ENCODE data around the gene ZNF827. TPM values are rescaled to one million over a fixed set of nuclear protein-coding genes. Genes with fewer than 3 reads are reported as not detected.

Gene ZNF827
- total and polyA plus RNA-seq, 10 donors: 3.3 to 31.6 (median 16.1) TPM

DNA sequence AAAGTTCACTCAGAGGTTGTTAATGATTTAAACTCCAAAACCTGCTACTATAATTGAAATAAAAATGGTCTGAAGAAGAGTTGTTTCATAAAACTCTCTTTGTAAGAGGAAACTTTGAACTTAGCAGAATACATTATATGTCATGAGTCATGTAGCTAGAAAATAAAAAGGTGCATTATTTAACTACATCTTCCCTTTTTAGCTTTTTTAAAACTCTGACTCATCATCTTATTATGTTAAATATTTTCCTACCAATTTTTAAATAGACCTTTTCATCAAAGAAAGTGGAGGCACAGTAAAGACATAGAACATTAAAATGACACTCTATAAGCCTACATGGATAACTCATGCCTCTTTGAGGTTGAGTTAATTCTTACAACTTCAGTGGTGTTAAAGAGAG lies 1.2 kb upstream of the ZNF827 start:
- H3K9me3 ChIP-seq: no peaks in the 10 kb centered on the region
- H3K27ac ChIP-seq: no peak overlapping the region
- DNase-seq: no peak
- TF ChIP-seq POLR2A (IDR thresholded peaks at IDR 0.05) (no peak), CTCF (IDR thresholded peaks at IDR 0.05 in 8 of 11, conservative IDR thresholded peaks at IDR 0.05 in 3 of 11) (no peak), POLR2AphosphoS5 (IDR thresholded peaks at IDR 0.05) (no peak)
- peaks cover 0 to 21% (median 0%) of the 10 kb centered on the region in 7 donors for H3K27me3 ChIP-seq (replicated peaks in 1 of 7)
- no peaks in the 10 kb centered on the region for H3K36me3 ChIP-seq
- intact Hi-C loops (cut with DNase I; ENCODE audit: low total_unique reads): no loop called here
- peaks cover 3 to 35% (median 11%) of the 10 kb centered on the region in 6 donors for H3K4me1 ChIP-seq
- H3K4me3 ChIP-seq: no peak overlapping the region

DNA sequence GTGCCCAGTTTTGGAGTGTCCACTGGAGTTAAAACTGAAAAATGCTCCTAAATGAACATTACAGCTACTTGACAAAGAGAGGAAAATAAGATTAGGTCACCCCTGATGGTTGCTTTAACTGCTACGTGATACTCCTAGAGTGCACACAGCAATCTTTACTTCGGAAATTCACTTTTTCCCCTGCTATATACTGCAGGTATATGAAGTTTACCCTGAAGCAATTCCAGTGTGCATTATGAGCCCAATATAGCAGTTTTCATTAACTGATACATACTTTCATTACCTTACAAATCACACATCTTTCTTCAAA lies 773 bp upstream of the ZNF827 start:
- no peaks in the 10 kb centered on the region for H3K36me3 ChIP-seq
- peaks cover 4 to 40% (median 15%) of the 10 kb centered on the region in 6 donors for H3K4me1 ChIP-seq
- DNase-seq: no peak
- peaks cover 0 to 21% (median 0%) of the 10 kb centered on the region in 7 donors for H3K27me3 ChIP-seq (replicated peaks in 1 of 7)
- TF ChIP-seq POLR2A (IDR thresholded peaks at IDR 0.05) (no peak), POLR2AphosphoS5 (IDR thresholded peaks at IDR 0.05) (no peak), CTCF (IDR thresholded peaks at IDR 0.05 in 8 of 11, conservative IDR thresholded peaks at IDR 0.05 in 3 of 11) (no peak)
- H3K4me3 ChIP-seq: no peak overlapping the region
- H3K9me3 ChIP-seq: no peaks in the 10 kb centered on the region
- WGBS, 5 donors: 66 to 71% (median 67%) methylated on average over 2 of the region's 2 CpGs
- intact Hi-C loops (cut with DNase I; ENCODE audit: low total_unique reads): no loop called here
- H3K27ac ChIP-seq: no peak overlapping the region

DNA sequence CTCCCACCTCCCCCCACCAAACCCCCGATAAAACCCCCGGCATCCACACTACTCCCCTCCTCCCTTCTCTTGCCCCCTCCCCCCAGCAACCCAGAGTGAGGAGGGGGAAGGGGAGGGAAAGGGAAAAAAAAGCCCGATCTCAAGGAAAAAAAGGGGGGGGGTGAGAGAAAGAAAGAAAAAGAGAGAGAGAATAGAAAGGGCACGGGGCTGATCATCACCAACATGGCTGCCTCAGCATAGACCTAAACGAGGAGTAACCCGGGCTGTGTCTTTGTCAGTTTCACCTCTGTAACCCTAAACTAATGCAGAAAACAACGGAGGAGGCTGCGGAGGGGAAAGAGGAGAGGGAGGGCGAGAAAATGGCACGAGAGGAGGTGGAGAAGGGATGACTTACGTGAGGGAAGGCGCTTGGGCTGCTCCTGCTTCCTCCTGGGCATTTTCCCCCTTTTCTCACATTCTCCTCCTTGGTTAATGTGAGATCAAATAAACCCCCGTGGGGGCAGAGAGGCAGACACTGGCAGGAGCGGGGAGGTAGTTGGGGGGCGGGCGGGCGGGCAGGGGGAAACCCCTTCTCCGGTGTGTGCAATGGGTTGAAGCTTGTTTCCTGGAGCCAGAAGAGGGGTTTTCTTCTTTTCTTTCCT lies 532 bp downstream of the ZNF827 start:
- no peak for TF ChIP-seq CTCF (IDR thresholded peaks at IDR 0.05 in 8 of 11, conservative IDR thresholded peaks at IDR 0.05 in 3 of 11)
- TF ChIP-seq POLR2A (IDR thresholded peaks at IDR 0.05): no peak
- TF ChIP-seq POLR2AphosphoS5 (IDR thresholded peaks at IDR 0.05): no peak
- WGBS, 5 donors: 0 to 1% (median 1%) methylated on average over 18 of the region's 18 CpGs
- Histone ChIP-seq H3K4me3 (peak overlapping the region; percentile 68 to 85 (median 78)), H3K27ac (peak overlapping the region in 7 of 8 donors; percentile 51 to 94 (median 89)), H3K4me1 (peaks cover 4 to 48% (median 17%) of the 10 kb centered on the region in 6 donors), H3K9me3 (no peaks in the 10 kb centered on the region), H3K27me3 (replicated peaks in 1 of 7) (peaks cover 0 to 21% (median 0%) of the 10 kb centered on the region in 7 donors), H3K36me3 (no peaks in the 10 kb centered on the region)
- intact Hi-C loops (cut with DNase I; ENCODE audit: low total_unique reads): no loop called here
- DNase-seq: no peak

DNA sequence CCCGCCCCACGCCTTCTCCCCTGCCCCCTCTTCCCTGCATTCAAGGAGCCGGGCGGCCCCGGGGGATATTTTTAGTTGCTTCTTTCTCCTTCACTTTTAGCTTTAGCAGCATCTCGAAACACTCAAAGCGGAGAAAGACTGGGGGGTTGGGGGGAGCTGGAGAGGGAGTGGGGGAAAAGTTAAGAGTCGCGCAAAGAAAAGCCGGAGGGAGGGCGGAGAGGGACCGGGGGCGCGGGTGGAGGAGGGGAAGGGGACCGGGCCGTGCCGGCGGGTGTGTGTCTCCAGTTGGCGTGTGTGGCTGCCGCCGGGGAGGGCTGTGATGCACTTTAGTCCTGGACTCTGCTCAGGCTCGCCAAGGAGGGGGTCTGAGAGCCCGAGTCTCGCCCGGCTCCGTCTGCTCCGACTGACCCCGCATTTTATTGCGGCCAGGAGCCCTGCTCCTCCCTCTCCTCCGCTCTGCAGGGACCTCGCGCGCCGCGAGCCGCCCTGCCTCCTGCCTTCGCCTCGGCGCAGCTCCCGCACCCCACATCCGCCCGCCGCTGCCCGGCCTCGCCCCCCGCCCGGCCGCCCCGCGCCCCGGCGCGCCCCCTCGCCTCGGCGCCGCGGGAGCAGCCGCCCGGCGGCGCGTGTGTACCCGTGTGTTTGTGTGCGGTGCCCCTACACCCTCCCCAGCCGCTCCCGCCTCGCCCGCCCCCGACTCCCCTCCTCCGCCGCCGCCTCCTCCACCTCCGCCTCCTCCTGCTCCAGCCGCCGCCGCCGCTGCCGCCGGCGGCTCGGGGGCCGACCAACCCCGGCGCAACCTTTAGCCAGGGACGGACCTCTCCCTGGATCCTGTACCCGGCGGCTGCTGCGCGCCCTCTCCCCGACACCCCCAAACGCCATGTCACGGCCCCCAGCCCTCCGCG lies 1.4 kb downstream of the ZNF827 start:
- Histone ChIP-seq H3K36me3 (no peaks in the 10 kb centered on the region), H3K4me1 (peaks cover 4 to 48% (median 17%) of the 10 kb centered on the region in 6 donors), H3K27ac (peak overlapping the region; percentile 76 to 94 (median 89)), H3K4me3 (peak overlapping the region; percentile 68 to 85 (median 78)), H3K9me3 (no peaks in the 10 kb centered on the region), H3K27me3 (replicated peaks in 1 of 7) (peaks cover 0 to 21% (median 0%) of the 10 kb centered on the region in 7 donors)
- WGBS, 5 donors: 0 to 1% (median 1%) methylated on average over 49 to 95 of the region's 95 CpGs
- intact Hi-C loops (cut with DNase I; ENCODE audit: low total_unique reads): no loop called here
- TF ChIP-seq POLR2AphosphoS5 (IDR thresholded peaks at IDR 0.05): peak in 2 of 3 donors; percentile 48 to 53
- TF ChIP-seq CTCF (IDR thresholded peaks at IDR 0.05 in 8 of 11, conservative IDR thresholded peaks at IDR 0.05 in 3 of 11): no peak
- peak; percentile 90 for DNase-seq

All from spleen (tissue), 11 donors.